Measurements from ENCODE around the gene USH2A. TPM values are rescaled to one million over a fixed set of nuclear protein-coding genes. Genes with fewer than 3 reads are reported as not detected.
A peak's percentile ranks its signal among the peaks of the same experiment; 100 is the strongest.

USH2A gene
- total RNA-seq, 1 donor from 2014 or later = 0.04 TPM

DNA sequence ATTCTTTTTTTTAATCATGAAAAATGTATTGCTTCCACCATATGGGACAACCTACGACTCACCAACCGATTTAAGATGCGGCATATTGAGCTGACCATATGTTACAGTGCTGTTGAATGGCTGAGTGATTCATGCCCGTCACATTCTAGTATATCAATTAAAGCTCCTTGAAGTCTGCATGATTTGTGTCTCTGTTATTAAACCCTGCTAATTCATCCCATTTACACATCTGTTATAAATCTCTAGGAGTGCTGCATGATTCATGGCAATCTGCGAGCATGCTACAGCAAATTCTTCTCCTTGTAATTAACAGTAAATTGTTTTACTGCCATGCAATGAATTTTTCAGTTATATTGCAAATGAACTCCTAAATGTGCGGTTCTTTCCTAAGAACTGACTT lies 239.8 kb downstream of the USH2A start:
- Mint-ChIP-seq H3K27me3 (ENCODE audit: insufficient read depth, low read depth) (no peaks in the 10 kb centered on the region), H3K27ac (no peak overlapping the region)
- H3K4me3 ChIP-seq = no peak overlapping the region

DNA sequence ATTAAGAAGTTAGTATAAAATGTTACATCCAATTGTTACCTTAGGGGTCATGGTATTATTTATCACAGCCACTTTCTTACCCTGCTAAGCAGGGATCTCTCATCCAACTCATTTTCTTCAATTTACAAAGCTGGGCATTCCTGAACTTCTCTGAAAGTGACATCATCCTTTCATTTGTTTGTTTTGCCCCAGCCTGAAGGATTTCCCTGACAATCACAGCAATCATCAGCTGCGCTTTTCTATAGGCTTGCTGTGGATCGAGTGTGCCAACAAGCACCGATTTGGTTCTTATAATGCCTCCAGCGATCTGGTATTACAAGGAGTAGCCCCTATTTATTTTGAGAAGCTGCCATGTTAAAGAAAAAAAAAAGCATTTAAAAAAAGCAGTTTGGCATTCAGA lies 240.2 kb downstream of the USH2A start:
- no peaks in the 10 kb centered on the region for H3K9me3 ChIP-seq (ENCODE audit: low read depth)
- no peak overlapping the region for H2AFZ ChIP-seq (replicated peaks)
- no peaks in the 10 kb centered on the region for H4K20me1 ChIP-seq (ENCODE audit: low read depth)
- DNase-seq (ENCODE audit: low spot score) = peak; percentile 65
- peaks cover 29% of the 10 kb centered on the region for H3K4me1 Mint-ChIP-seq
- no peak for TF ChIP-seq EZH2phosphoT487 (IDR thresholded peaks at IDR 0.05)
- H3K36me3 ChIP-seq = no peaks in the 10 kb centered on the region
- no peak overlapping the region for H3K9ac ChIP-seq
- H3K27ac Mint-ChIP-seq = no peak overlapping the region
- H3K36me3 Mint-ChIP-seq = no peaks in the 10 kb centered on the region
- H3K79me2 ChIP-seq (ENCODE audit: low read depth) = no peaks in the 10 kb centered on the region
- no peak overlapping the region for H3K4me3 Mint-ChIP-seq
- H3F3A ChIP-seq (ENCODE audit: low read depth) = no peaks in the 10 kb centered on the region
- H3K4me1 ChIP-seq = peaks cover 37% of the 10 kb centered on the region
- no peak overlapping the region for H3K4me3 ChIP-seq
- no peak overlapping the region for H3K27ac ChIP-seq
- no peaks in the 10 kb centered on the region for H3K9me3 Mint-ChIP-seq
- H3K4me2 ChIP-seq = peak overlapping the region; percentile 48
- H3K27me3 ChIP-seq = no peaks in the 10 kb centered on the region
- no peaks in the 10 kb centered on the region for H3K27me3 Mint-ChIP-seq (ENCODE audit: insufficient read depth, low read depth)

More for the DNA sequence above, 239.8 kb downstream of the USH2A start:
- Mint-ChIP-seq H3K9me3 (no peaks in the 10 kb centered on the region), H3K36me3 (no peaks in the 10 kb centered on the region), H3K4me1 (peaks cover 29% of the 10 kb centered on the region), H3K4me3 (no peak overlapping the region)
- peak overlapping the region; percentile 48 for H3K4me2 ChIP-seq
- H4K20me1 ChIP-seq (ENCODE audit: low read depth) = no peaks in the 10 kb centered on the region
- H3K9me3 ChIP-seq (ENCODE audit: low read depth) = no peaks in the 10 kb centered on the region
- no peak for DNase-seq (ENCODE audit: low spot score)
- no peaks in the 10 kb centered on the region for H3K27me3 ChIP-seq
- H3F3A ChIP-seq (ENCODE audit: low read depth) = no peaks in the 10 kb centered on the region
- no peaks in the 10 kb centered on the region for H3K36me3 ChIP-seq
- H3K4me1 ChIP-seq = peaks cover 37% of the 10 kb centered on the region
- H3K9ac ChIP-seq = no peak overlapping the region
- no peak overlapping the region for H3K27ac ChIP-seq
- no peaks in the 10 kb centered on the region for H3K79me2 ChIP-seq (ENCODE audit: low read depth)
- TF ChIP-seq EZH2 (IDR thresholded peaks at IDR 0.05) (no peak), EZH2phosphoT487 (IDR thresholded peaks at IDR 0.05) (no peak)
- TF ChIP-seq, protein P1, sequence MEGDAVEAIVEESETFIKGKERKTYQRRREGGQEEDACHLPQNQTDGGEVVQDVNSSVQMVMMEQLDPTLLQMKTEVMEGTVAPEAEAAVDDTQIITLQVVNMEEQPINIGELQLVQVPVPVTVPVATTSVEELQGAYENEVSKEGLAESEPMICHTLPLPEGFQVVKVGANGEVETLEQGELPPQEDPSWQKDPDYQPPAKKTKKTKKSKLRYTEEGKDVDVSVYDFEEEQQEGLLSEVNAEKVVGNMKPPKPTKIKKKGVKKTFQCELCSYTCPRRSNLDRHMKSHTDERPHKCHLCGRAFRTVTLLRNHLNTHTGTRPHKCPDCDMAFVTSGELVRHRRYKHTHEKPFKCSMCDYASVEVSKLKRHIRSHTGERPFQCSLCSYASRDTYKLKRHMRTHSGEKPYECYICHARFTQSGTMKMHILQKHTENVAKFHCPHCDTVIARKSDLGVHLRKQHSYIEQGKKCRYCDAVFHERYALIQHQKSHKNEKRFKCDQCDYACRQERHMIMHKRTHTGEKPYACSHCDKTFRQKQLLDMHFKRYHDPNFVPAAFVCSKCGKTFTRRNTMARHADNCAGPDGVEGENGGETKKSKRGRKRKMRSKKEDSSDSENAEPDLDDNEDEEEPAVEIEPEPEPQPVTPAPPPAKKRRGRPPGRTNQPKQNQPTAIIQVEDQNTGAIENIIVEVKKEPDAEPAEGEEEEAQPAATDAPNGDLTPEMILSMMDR (IDR thresholded peaks at IDR 0.05) = no peak
- no peak overlapping the region for H2AFZ ChIP-seq (replicated peaks)

DNA sequence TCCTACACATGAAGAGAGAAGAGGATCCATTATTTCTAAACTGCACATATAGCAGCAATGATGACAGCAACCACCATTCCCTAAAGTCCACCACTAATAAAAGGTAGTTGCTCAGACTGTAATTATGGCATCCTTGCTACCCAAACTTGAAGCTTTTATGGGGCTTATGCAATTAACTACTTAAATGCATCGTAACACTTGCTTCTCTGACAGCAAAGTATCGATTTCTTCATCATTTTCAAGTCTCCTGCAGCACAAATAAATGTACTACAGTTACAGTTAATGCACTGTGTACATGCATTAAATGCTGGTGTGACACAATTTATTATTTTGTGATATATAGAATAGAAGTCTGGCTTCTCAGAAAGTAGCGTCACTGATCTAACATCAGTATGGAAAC lies 241.7 kb downstream of the USH2A start:
- H3K36me3 Mint-ChIP-seq = no peaks in the 10 kb centered on the region
- Histone ChIP-seq H3K4me2 (no peak overlapping the region), H3K27me3 (no peaks in the 10 kb centered on the region), H3F3A (ENCODE audit: low read depth) (no peaks in the 10 kb centered on the region), H3K9ac (no peak overlapping the region), H3K36me3 (no peaks in the 10 kb centered on the region), H3K79me2 (ENCODE audit: low read depth) (no peaks in the 10 kb centered on the region), H4K20me1 (ENCODE audit: low read depth) (no peaks in the 10 kb centered on the region), H3K27ac (no peak overlapping the region), H3K4me3 (no peak overlapping the region), H3K9me3 (ENCODE audit: low read depth) (no peaks in the 10 kb centered on the region), H2AFZ (replicated peaks) (no peak overlapping the region), H3K4me1 (peaks cover 37% of the 10 kb centered on the region)
- no peak for DNase-seq (ENCODE audit: low spot score)
- H3K27me3 Mint-ChIP-seq (ENCODE audit: insufficient read depth, low read depth) = no peaks in the 10 kb centered on the region
- H3K4me3 Mint-ChIP-seq = no peak overlapping the region
- H3K27ac Mint-ChIP-seq = no peak overlapping the region
- H3K4me1 Mint-ChIP-seq = peaks cover 29% of the 10 kb centered on the region
- no peak for TF ChIP-seq EZH2 (IDR thresholded peaks at IDR 0.05)
- no peaks in the 10 kb centered on the region for H3K9me3 Mint-ChIP-seq

DNA sequence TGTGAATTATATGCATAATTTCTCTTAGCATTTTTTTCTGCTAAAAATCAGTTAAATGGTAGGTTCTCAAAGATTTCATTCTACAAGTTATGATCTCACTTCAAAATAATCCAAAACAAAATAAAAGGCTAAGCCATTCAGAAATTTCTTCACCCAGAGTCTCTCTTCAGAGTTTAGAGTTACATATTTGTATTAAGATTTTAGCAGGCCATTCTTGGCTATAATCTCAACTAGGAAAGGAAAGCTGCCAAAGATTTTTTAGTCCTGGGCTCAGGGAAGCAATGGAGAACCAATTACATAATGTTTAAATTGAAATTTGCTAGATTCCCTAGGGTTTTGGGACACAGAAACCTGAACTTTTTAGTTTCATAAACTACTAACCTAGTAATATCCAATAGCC lies 245.0 kb downstream of the USH2A start:
- Mint-ChIP-seq H3K36me3 (no peaks in the 10 kb centered on the region), H3K4me1 (peaks cover 16% of the 10 kb centered on the region), H3K27ac (no peak overlapping the region), H3K4me3 (no peak overlapping the region), H3K9me3 (no peaks in the 10 kb centered on the region), H3K27me3 (ENCODE audit: insufficient read depth, low read depth) (no peaks in the 10 kb centered on the region)
- no peak overlapping the region for H3K4me3 ChIP-seq
- no peaks in the 10 kb centered on the region for H4K20me1 ChIP-seq (ENCODE audit: low read depth)
- no peak overlapping the region for H2AFZ ChIP-seq (replicated peaks)
- no peak overlapping the region for H3K4me2 ChIP-seq
- H3F3A ChIP-seq (ENCODE audit: low read depth) = no peaks in the 10 kb centered on the region
- no peak overlapping the region for H3K9ac ChIP-seq
- no peaks in the 10 kb centered on the region for H3K79me2 ChIP-seq (ENCODE audit: low read depth)
- no peaks in the 10 kb centered on the region for H3K36me3 ChIP-seq
- no peaks in the 10 kb centered on the region for H3K9me3 ChIP-seq (ENCODE audit: low read depth)
- TF ChIP-seq EZH2phosphoT487 (IDR thresholded peaks at IDR 0.05) (no peak), EZH2 (IDR thresholded peaks at IDR 0.05) (no peak)
- TF ChIP-seq, protein P1 (IDR thresholded peaks at IDR 0.05) = no peak
- H3K4me1 ChIP-seq = peaks cover 14% of the 10 kb centered on the region
- DNase-seq (ENCODE audit: low spot score) = no peak
- H3K27ac ChIP-seq = no peak overlapping the region
- no peaks in the 10 kb centered on the region for H3K27me3 ChIP-seq
